IMR-90 (cell line): Measurements from ENCODE around the gene TTLL8. TPM values are rescaled to one million over a fixed set of nuclear protein-coding genes. Genes with fewer than 3 reads are reported as not detected.

Experiments used
- ATAC-seq: fragments of 200-7000 bp; cut with Tn5 transposase; 2 replicates; pipeline ENCODE4 v1.9.1; 2020; ENCODE audit warnings: low read depth, mild to moderate bottlenecking, moderate library complexity
- BruUV-seq: library from RNA; stranded (reverse); fragments of 400-500 nt; replicated peaks from 2 replicates; lab custom pipeline; 2021; lab: Mats Ljungman, UMichigan
- CTCF ChIA-PET: fragments of 300-600 bp; formaldehyde crosslinking; extraction: SDS; loops from one replicate; lab custom pipeline; 2021; ENCODE audit warnings: antibody characterized with exemption; lab: Yijun Ruan, JAX
- POLR2A ChIA-PET: fragments of 300-600 bp; sonication (Branson Sonifier 250); formaldehyde crosslinking; loops from one replicate; lab custom pipeline; 2022; ENCODE audit warnings: antibody characterized with exemption; ENCODE audit not compliant: unreplicated experiment; lab: Charles Lee
- DNase-seq: peaks from one replicate; pipeline ENCODE4 v3.0.0; 2013
- H2AFZ ChIP-seq: replicated peaks from 2 replicates; pipeline ENCODE3; 2013; ENCODE audit warnings: low read length, mild to moderate bottlenecking; ENCODE audit not compliant: poor library complexity
- H2AK5ac ChIP-seq: 2 replicates; pipeline ENCODE4 v1.6.1; 2013; ENCODE audit warnings: low read depth, low read length, inconsistent platforms
- H2AK9ac ChIP-seq: replicated peaks from 2 replicates; pipeline ENCODE3; 2013; ENCODE audit warnings: mild to moderate bottlenecking, low read depth, low read length, moderate library complexity; ENCODE audit not compliant: poor library complexity
- H2BK120ac ChIP-seq: 2 replicates; pipeline ENCODE4 v1.6.1; 2013; ENCODE audit warnings: low read depth, low read length, inconsistent platforms
- H2BK15ac ChIP-seq: 3 replicates; pipeline ENCODE4 v1.6.1; 2013; ENCODE audit warnings: low read depth, low read length, inconsistent platforms
- H2BK20ac ChIP-seq: 2 replicates; pipeline ENCODE4 v1.6.1; 2013; ENCODE audit warnings: low read depth, mild to moderate bottlenecking, inconsistent platforms, low read length, moderate library complexity
- H2BK5ac ChIP-seq: 2 replicates; pipeline ENCODE4 v1.6.1; 2013; ENCODE audit warnings: mild to moderate bottlenecking, low read depth, low read length, inconsistent platforms; ENCODE audit not compliant: poor library complexity, severe bottlenecking
- H3K14ac ChIP-seq: replicated peaks from 2 replicates; pipeline ENCODE4 v1.6.1; 2013; ENCODE audit warnings: low read depth, low read length, inconsistent platforms
- H3K18ac ChIP-seq: 2 replicates; pipeline ENCODE4 v1.6.1; 2013; ENCODE audit warnings: low read depth, low read length, control low read depth
- H3K23ac ChIP-seq: 2 replicates; pipeline ENCODE4 v1.6.1; 2013; ENCODE audit warnings: low read depth, low read length, inconsistent platforms
- H3K27ac ChIP-seq: 2 replicates; pipeline ENCODE4 v1.5.1; 2013; ENCODE audit warnings: mild to moderate bottlenecking, control low read depth, low read length; ENCODE audit not compliant: insufficient read depth
- H3K27me3 ChIP-seq: 2 replicates; pipeline ENCODE4 v1.6.1; 2013; ENCODE audit warnings: low read length; ENCODE audit not compliant: control insufficient read depth, insufficient read depth
- H3K36me3 ChIP-seq: 2 replicates; pipeline ENCODE4 v1.6.1; 2013; ENCODE audit warnings: low read length, mixed read lengths; ENCODE audit not compliant: control insufficient read depth, insufficient read depth
- H3K4ac ChIP-seq: 2 replicates; pipeline ENCODE4 v1.6.1; 2013; ENCODE audit warnings: low read depth, low read length, inconsistent platforms
- H3K4me1 ChIP-seq: 2 replicates; pipeline ENCODE4 v1.6.1; 2013; ENCODE audit warnings: low read length, mixed read lengths; ENCODE audit not compliant: control insufficient read depth, insufficient read depth
- H3K4me2 ChIP-seq: 2 replicates; pipeline ENCODE4 v1.6.1; 2013; ENCODE audit warnings: low read depth, mild to moderate bottlenecking, control low read depth, low read length, moderate library complexity
- H3K4me3 ChIP-seq: 2 replicates; pipeline ENCODE4 v1.5.1; 2013; ENCODE audit warnings: low read depth, mild to moderate bottlenecking, control low read depth, low read length, moderate library complexity; ENCODE audit not compliant: insufficient read depth
- H3K56ac ChIP-seq: 2 replicates; pipeline ENCODE4 v1.6.1; 2013; ENCODE audit warnings: low read length, inconsistent platforms; ENCODE audit not compliant: insufficient read depth; ENCODE audit errors: extremely low read depth
- H3K79me1 ChIP-seq, 2 experiments: 2 replicates each; pipeline ENCODE4 v1.6.1; 2013; ENCODE audit warnings: low read length in 2 of 2, inconsistent platforms in 1 of 2, low read depth in 1 of 2
- H3K9ac ChIP-seq: 2 replicates; pipeline ENCODE4 v1.6.1; 2013; ENCODE audit warnings: low read depth, low read length, control low read depth
- H3K9me1 ChIP-seq: 2 replicates; pipeline ENCODE4 v1.6.1; 2013; ENCODE audit warnings: low read length, inconsistent platforms; ENCODE audit not compliant: insufficient read depth
- H3K9me3 ChIP-seq: 2 replicates; pipeline ENCODE4 v1.6.1; 2013; ENCODE audit warnings: low read length; ENCODE audit not compliant: control insufficient read depth, insufficient read depth
- H4K20me1 ChIP-seq: 2 replicates; pipeline ENCODE4 v1.6.1; 2013; ENCODE audit warnings: low read length, inconsistent platforms; ENCODE audit not compliant: insufficient read depth
- H4K5ac ChIP-seq: 2 replicates; pipeline ENCODE4 v1.6.1; 2013; ENCODE audit warnings: mild to moderate bottlenecking, low read depth, low read length, control low read depth
- H4K8ac ChIP-seq, 2 experiments: 2 replicates each; pipeline ENCODE4 v1.6.1; 2013; ENCODE audit warnings: low read depth in 2 of 2, low read length in 2 of 2, control low read depth in 1 of 2, inconsistent platforms in 1 of 2
- H4K91ac ChIP-seq: 2 replicates; pipeline ENCODE4 v1.6.1; 2013; ENCODE audit warnings: low read depth, low read length, inconsistent platforms; ENCODE audit not compliant: insufficient read depth
- CEBPB ChIP-seq: IDR thresholded peaks from 2 replicates; pipeline ENCODE4 v1.6.1; 2012; ENCODE audit warnings: low read depth, low read length, improper control_type of control experiment
- CTCF ChIP-seq: conservative IDR thresholded peaks from 2 replicates; pipeline ENCODE4 v1.5.1; 2012; ENCODE audit warnings: mild to moderate bottlenecking, low read depth, low read length, improper control_type of control experiment
- ELK1 ChIP-seq: fragments of 150-350 bp; IDR thresholded peaks from 2 replicates; pipeline ENCODE4 v1.6.1; 2016; ENCODE audit warnings: low read depth, mild to moderate bottlenecking, low read length, moderate library complexity, borderline replicate concordance
- FOS ChIP-seq: fragments of 150-350 bp; IDR thresholded peaks from 2 replicates; pipeline ENCODE4 v1.6.1; 2016; ENCODE audit warnings: low read depth, low read length
- MAFK ChIP-seq: IDR thresholded peaks from 2 replicates; pipeline ENCODE4 v1.6.1; 2012; ENCODE audit warnings: low read depth, low read length, improper control_type of control experiment
- NFE2L2 ChIP-seq: fragments of 150-350 bp; IDR thresholded peaks from 2 replicates; pipeline ENCODE4 v1.6.1; 2016; ENCODE audit warnings: low read depth, mild to moderate bottlenecking, low read length
- POLR2A ChIP-seq: IDR thresholded peaks from 2 replicates; pipeline ENCODE4 v1.6.1; 2012; ENCODE audit warnings: mild to moderate bottlenecking, low read depth, low read length
- RAD21 ChIP-seq: IDR thresholded peaks from 2 replicates; pipeline ENCODE4 v1.6.1; 2012; ENCODE audit warnings: low read length, improper control_type of control experiment
- RFX5 ChIP-seq: IDR thresholded peaks from 2 replicates; pipeline ENCODE4 v1.8.0; 2012; ENCODE audit warnings: low read depth, mild to moderate bottlenecking, low read length, moderate library complexity
- SMC3 ChIP-seq: fragments of 150-350 bp; IDR thresholded peaks from 2 replicates; pipeline ENCODE4 v1.6.1; 2016; ENCODE audit warnings: low read depth, mild to moderate bottlenecking, antibody characterized with exemption, low read length, moderate library complexity
- USF2 ChIP-seq: fragments of 150-350 bp; IDR thresholded peaks from 2 replicates; pipeline ENCODE4 v1.6.1; 2017; ENCODE audit warnings: mild to moderate bottlenecking, antibody characterized with exemption, low read length, low read depth
- WGBS, 2 experiments: methylation state at CpG; one replicate each; pipeline versions ENCODE4 v1.1.5 to v1.1.7; 2013; ENCODE audit warnings: missing lambda C conversion rate in 2 of 2; ENCODE audit not compliant: insufficient read length in 1 of 2; ENCODE audit errors: extremely low coverage in 2 of 2; 5-methylcytosine and 5-hydroxymethylcytosine counted together
- dilution Hi-C: fragments of 300-500 bp; cut with HindIII; formaldehyde crosslinking; loops from one replicate; pipeline ENCODE4 v1.14.3; 2018; ENCODE audit warnings: low sequenced_read_pairs; ENCODE audit not compliant: unreplicated experiment
- in situ Hi-C: fragments of 300-500 bp; cut with MboI; formaldehyde crosslinking; loops from 3 replicates; pipeline ENCODE4 v1.14.3; 2019; ENCODE audit warnings: low sequenced_read_pairs, inconsistent platforms, mixed read lengths
- intact Hi-C: fragments of 100-400 bp; cut with micrococcal nuclease; formaldehyde crosslinking; loops from 2 replicates; pipeline ENCODE4 v1.10.0; 2022
- polyA plus RNA-seq, 3 experiments: library from polyadenylated mRNA; depleted of rRNA; stranded (reverse); fragments of >200 nt; gene quantifications; 2 replicates each; pipeline ENCODE4 v1.2.3, GENCODE V29; 2012; ENCODE audit warnings: low replicate concordance in 1 of 3
- total RNA-seq: library from RNA; depleted of rRNA; stranded (reverse); fragments of >200 nt; gene quantifications from 2 replicates; pipeline ENCODE4 v1.2.3, GENCODE V29; 2012

TTLL8 gene
- total and polyA plus RNA-seq, 2 of the 4 experiments (the other 2 are of a cell fraction), result not detected

- Histone ChIP-seq H4K91ac (no peak overlapping the region), H3K4ac (no peak overlapping the region), H3K4me3 (no peak overlapping the region), H3K56ac (no peak overlapping the region), H3K9me1 (no peaks in the 10 kb centered on the region), H4K5ac (no peak overlapping the region), H2AK5ac (no peak overlapping the region), H3K36me3 (no peaks in the 10 kb centered on the region), H2BK120ac (no peak overlapping the region), H3K79me1 (no peaks in the 10 kb centered on the region), H3K9ac (no peak overlapping the region), H3K23ac (no peak overlapping the region), H2AFZ (peak overlapping the region; percentile 41), H4K8ac (no peak overlapping the region), H3K27me3 (peaks cover 44% of the 10 kb centered on the region), H3K18ac (no peak overlapping the region), H2BK15ac (no peak overlapping the region), H3K4me1 (no peaks in the 10 kb centered on the region), H2AK9ac (no peak overlapping the region), H3K4me2 (no peak overlapping the region), H2BK5ac (no peak overlapping the region), H2BK20ac (no peak overlapping the region), H3K27ac (no peak overlapping the region), H4K20me1 (no peaks in the 10 kb centered on the region), H3K9me3 (peaks cover 10% of the 10 kb centered on the region), H3K14ac (no peak overlapping the region)
- WGBS, 2 experiments, result 48% methylated on average over 21 of the region's 30 CpGs; no CpG with 5 or more reads in 1 of the 2 experiments
- TF ChIP-seq FOS (no peak), CTCF (no peak), USF2 (no peak), POLR2A (no peak), RFX5 (no peak), MAFK (no peak), CEBPB (no peak), ELK1 (no peak), SMC3 (no peak), RAD21 (no peak), NFE2L2 (no peak)
- BruUV-seq, result no TSS peak
- DNase-seq (no peak), ATAC-seq (no peak)
- in situ Hi-C loops, result no loop called here
- ChIA-PET POLR2A (no interaction called here), CTCF (no interaction called here)
- dilution Hi-C loops, result no loop called here
- intact Hi-C loops, result no loop called here
These were observed 13.5 kb downstream of the TTLL8 start for GRCh38 chr22:50044485-50045118.
